Testis (tissue), 3 donors: ENCODE measurements around the gene NUDT3. TPM values are rescaled to one million over a fixed set of nuclear protein-coding genes. Genes with fewer than 3 reads are reported as not detected.

Source experiments
- DNase-seq: peaks from one replicate; pipeline ENCODE4 v3.0.0-alpha.2; 2019
- H3K27ac ChIP-seq, 2 donors: fragments of 200-600 bp; sonication (generic); one replicate each; pipeline ENCODE4 v1.5.1; 2019
- H3K27me3 ChIP-seq: fragments of 200-600 bp; sonication (generic); one replicate; pipeline ENCODE4 v1.5.1; 2019
- H3K36me3 ChIP-seq: fragments of 200-600 bp; sonication (generic); one replicate; pipeline ENCODE4 v1.5.1; 2017; ENCODE audit warnings: low read depth; ENCODE audit errors: missing control alignments
- H3K4me1 ChIP-seq: fragments of 200-600 bp; sonication (generic); one replicate; pipeline ENCODE4 v1.5.1; 2019
- H3K4me3 ChIP-seq, 2 donors: fragments of 200-600 bp; sonication (generic); one replicate each; pipeline ENCODE4 v1.5.1; 2017 to 2019
- H3K9me3 ChIP-seq: fragments of 200-600 bp; sonication (generic); one replicate; pipeline ENCODE4 v1.5.1; 2017
- CTCF ChIP-seq, 3 experiments: fragments of 450-650 bp in 2 of 3; fragments of 200-600 bp in 1 of 3; sonication (generic) in 1 of 3; IDR thresholded peaks; one replicate each; pipeline ENCODE4 v1.5.1; 2016 to 2019; ENCODE audit warnings: antibody characterized with exemption in 3 of 3, mild to moderate bottlenecking in 2 of 3, moderate library complexity in 1 of 3
- POLR2A ChIP-seq: fragments of 450-650 bp; IDR thresholded peaks from one replicate; pipeline ENCODE4 v1.6.1; 2017; ENCODE audit warnings: antibody characterized with exemption, mild to moderate bottlenecking, moderate library complexity
- WGBS, 2 donors: methylation state at CpG; one replicate each; pipeline ENCODE4 v1.1.5; 2018; 5-methylcytosine and 5-hydroxymethylcytosine counted together
- intact Hi-C: fragments of 100-400 bp; cut with DNase I; formaldehyde crosslinking; loops from one replicate; pipeline ENCODE4 v1.15.1; 2023; ENCODE audit warnings: low total_unique reads
- polyA plus RNA-seq: library from polyadenylated mRNA; stranded (reverse); fragments of 350-450 nt; fragmentation: Illumina TruSeq; extraction: RNeasy Lipid Tissue Mini Kit (QIAGEN cat#74804); gene quantifications from one replicate; pipeline ENCODE4 v1.2.3, GENCODE V29; 2014; ENCODE audit warnings: low read depth, low replicate concordance; ENCODE audit not compliant: insufficient read depth
- total RNA-seq, 2 donors: library from RNA; depleted of rRNA; stranded (reverse); fragments of >200 nt; gene quantifications; one replicate each; pipeline ENCODE4 v1.2.3, GENCODE V29; 2016

Gene NUDT3
- total and polyA plus RNA-seq, 3 donors from 2014 or later: 18.7 to 28.3 (median 24.0) TPM

- no peaks in the 10 kb centered on the region for H3K9me3 ChIP-seq
- H3K27me3 ChIP-seq: no peaks in the 10 kb centered on the region
- no peaks in the 10 kb centered on the region for H3K36me3 ChIP-seq
- WGBS, 2 donors: 87% methylated on average over 5 of the region's 5 CpGs
- no peak overlapping the region for H3K4me3 ChIP-seq
- no peak for DNase-seq
- H3K4me1 ChIP-seq: peaks cover 9% of the 10 kb centered on the region
- TF ChIP-seq POLR2A: no peak
- TF ChIP-seq CTCF (IDR thresholded peaks at IDR 0.05): no peak
- intact Hi-C loops: loop anchor here (10.0 kb wide), 1 partner anchor 172 kb away; no protein-coding TSS in a partner anchor
- no peak overlapping the region for H3K27ac ChIP-seq
Observed at GRCh38 chr6:34243131-34243771, 149.2 kb downstream of the NUDT3 start.

- Histone ChIP-seq H3K4me3 (no peak overlapping the region), H3K36me3 (no peaks in the 10 kb centered on the region), H3K4me1 (peaks cover 4% of the 10 kb centered on the region), H3K9me3 (no peaks in the 10 kb centered on the region), H3K27me3 (no peaks in the 10 kb centered on the region), H3K27ac (no peak overlapping the region)
- intact Hi-C loops: loop anchor here (10.0 kb wide), 1 partner anchor 172 kb away; no protein-coding TSS in a partner anchor
- DNase-seq: no peak
- WGBS, 2 donors: 91 to 92% methylated on average over 7 of the region's 7 CpGs
- no peak for TF ChIP-seq CTCF (IDR thresholded peaks at IDR 0.05)
- TF ChIP-seq POLR2A: no peak
Observed at GRCh38 chr6:34242252-34243130, 150.0 kb downstream of the NUDT3 start.

GRCh38 chr6:34241351-34242215, 150.9 kb downstream of the NUDT3 start:
- WGBS, 2 donors: 89 to 93% methylated on average over 12 to 13 of the region's 13 CpGs
- Histone ChIP-seq H3K9me3 (no peaks in the 10 kb centered on the region), H3K4me3 (no peak overlapping the region), H3K27me3 (no peaks in the 10 kb centered on the region), H3K27ac (no peak overlapping the region), H3K36me3 (no peaks in the 10 kb centered on the region), H3K4me1 (peaks cover 4% of the 10 kb centered on the region)
- DNase-seq: no peak
- TF ChIP-seq POLR2A (no peak), CTCF (IDR thresholded peaks at IDR 0.05) (no peak)
- intact Hi-C loops: loop anchor here (10.0 kb wide), 1 partner anchor 173 kb away; no protein-coding TSS in a partner anchor

GRCh38 chr6:34240329-34241248, 151.9 kb downstream of the NUDT3 start:
- Histone ChIP-seq H3K36me3 (no peaks in the 10 kb centered on the region), H3K9me3 (no peaks in the 10 kb centered on the region), H3K27me3 (no peaks in the 10 kb centered on the region), H3K27ac (no peak overlapping the region), H3K4me1 (peaks cover 4% of the 10 kb centered on the region), H3K4me3 (no peak overlapping the region)
- intact Hi-C loops: loop anchor here (10.0 kb wide), 1 partner anchor 174 kb away; no protein-coding TSS in a partner anchor
- no peak for DNase-seq
- 87 to 90% methylated on average over 22 of the region's 22 CpGs for WGBS, 2 donors
- TF ChIP-seq CTCF (IDR thresholded peaks at IDR 0.05) (no peak), POLR2A (no peak)
